MG63 (cell line): ENCODE results near the gene ADARB2. TPM values are rescaled to one million over a fixed set of nuclear protein-coding genes. Genes with fewer than 3 reads are reported as not detected.
A peak's percentile ranks its signal among the peaks of the same experiment; 100 is the strongest.
"Not testable (repeated sequence)": the region's sequence is repeated elsewhere in the genome, so short reads cannot be mapped to it uniquely, and the experiment has no call there.

ENCODE experiments used
- DNase-seq: peaks from one replicate; pipeline ENCODE4 v3.0.0-alpha.2; 2020
- H3K27me3 ChIP-seq: fragments of 250-450 bp; sonication (Bioruptor Pico); 2 replicates; pipeline ENCODE4 v1.5.1; 2020; ENCODE audit warnings: mild to moderate bottlenecking, moderate library complexity
- H3K36me3 ChIP-seq: fragments of 250-450 bp; sonication (Bioruptor Pico); 2 replicates; pipeline ENCODE4 v1.5.1; 2020; ENCODE audit warnings: mild to moderate bottlenecking, moderate library complexity
- H3K4me3 ChIP-seq: fragments of 250-450 bp; sonication (Bioruptor Pico); 2 replicates; pipeline ENCODE4 v1.5.1; 2020; ENCODE audit warnings: mild to moderate bottlenecking, moderate library complexity
- H3K9me3 ChIP-seq: fragments of 250-450 bp; sonication (Bioruptor Pico); 2 replicates; pipeline ENCODE4 v1.5.1; 2020; ENCODE audit warnings: mild to moderate bottlenecking, moderate library complexity
- total RNA-seq: library from RNA; depleted of rRNA; stranded (reverse); fragments of >200 nt; shearing (Covaris generic); gene quantifications from 2 replicates; pipeline ENCODE4 v1.2.3, GENCODE V29; 2014; ENCODE audit warnings: low replicate concordance

The ADARB2 gene
- total RNA-seq, 1 experiment from 2014 or later: not detected

- DNase-seq: no peak
- H3K36me3 ChIP-seq: no peaks in the 10 kb centered on the region
- H3K4me3 ChIP-seq: no peak overlapping the region
- H3K27me3 ChIP-seq: no peaks in the 10 kb centered on the region
- no peaks in the 10 kb centered on the region for H3K9me3 ChIP-seq
These were observed 466.8 kb downstream of the ADARB2 start for GRCh38 chr10:1270490-1270889.

DNA sequence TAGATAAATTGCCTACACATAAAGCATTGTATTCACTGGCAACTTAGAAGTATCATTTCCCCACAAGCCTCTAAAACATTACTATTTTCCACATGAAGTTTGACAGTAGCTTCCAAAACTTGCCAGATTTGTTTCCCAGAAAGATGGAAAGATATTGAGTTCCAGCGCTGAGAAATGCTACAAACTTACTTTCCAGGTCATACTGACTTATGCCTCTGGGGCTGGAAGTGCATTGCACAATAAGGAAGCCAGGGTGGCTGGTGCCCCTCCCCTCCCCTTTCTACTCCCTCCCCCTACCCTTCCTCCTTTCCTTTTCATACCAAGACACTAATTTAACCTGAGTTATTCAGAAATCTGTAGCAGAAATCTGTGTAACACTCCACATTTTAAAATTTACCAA, 468.5 kb downstream of the ADARB2 start:
- no peaks in the 10 kb centered on the region for H3K9me3 ChIP-seq
- no peak overlapping the region for H3K4me3 ChIP-seq
- no peaks in the 10 kb centered on the region for H3K36me3 ChIP-seq
- no peak for DNase-seq
- H3K27me3 ChIP-seq: no peaks in the 10 kb centered on the region

GRCh38 chr10:1267568-1267967, 469.8 kb downstream of the ADARB2 start:
- Histone ChIP-seq H3K4me3 (no peak overlapping the region), H3K27me3 (no peaks in the 10 kb centered on the region), H3K9me3 (no peaks in the 10 kb centered on the region), H3K36me3 (no peaks in the 10 kb centered on the region)
- no peak for DNase-seq

DNA sequence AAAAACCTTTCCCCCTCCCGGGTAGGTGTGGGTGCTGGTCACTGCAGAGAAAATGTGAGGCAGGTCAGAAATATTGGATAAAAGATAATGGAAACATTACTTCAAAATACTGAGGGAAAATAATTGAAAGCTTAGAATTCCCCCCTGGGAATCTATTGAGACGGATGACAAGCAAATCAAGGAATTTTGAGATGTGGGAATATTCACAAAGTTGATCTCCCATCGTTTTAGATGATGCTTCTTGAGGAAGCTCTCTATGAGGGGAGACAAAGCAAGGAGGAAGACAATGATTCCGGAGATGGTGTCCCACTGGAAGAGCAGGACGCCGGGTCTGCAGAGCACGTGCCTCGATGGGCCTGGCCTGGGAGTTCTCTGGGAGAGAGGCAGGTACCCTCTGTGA, 470.2 kb downstream of the ADARB2 start:
- Histone ChIP-seq H3K9me3 (no peaks in the 10 kb centered on the region), H3K4me3 (no peak overlapping the region)

DNA sequence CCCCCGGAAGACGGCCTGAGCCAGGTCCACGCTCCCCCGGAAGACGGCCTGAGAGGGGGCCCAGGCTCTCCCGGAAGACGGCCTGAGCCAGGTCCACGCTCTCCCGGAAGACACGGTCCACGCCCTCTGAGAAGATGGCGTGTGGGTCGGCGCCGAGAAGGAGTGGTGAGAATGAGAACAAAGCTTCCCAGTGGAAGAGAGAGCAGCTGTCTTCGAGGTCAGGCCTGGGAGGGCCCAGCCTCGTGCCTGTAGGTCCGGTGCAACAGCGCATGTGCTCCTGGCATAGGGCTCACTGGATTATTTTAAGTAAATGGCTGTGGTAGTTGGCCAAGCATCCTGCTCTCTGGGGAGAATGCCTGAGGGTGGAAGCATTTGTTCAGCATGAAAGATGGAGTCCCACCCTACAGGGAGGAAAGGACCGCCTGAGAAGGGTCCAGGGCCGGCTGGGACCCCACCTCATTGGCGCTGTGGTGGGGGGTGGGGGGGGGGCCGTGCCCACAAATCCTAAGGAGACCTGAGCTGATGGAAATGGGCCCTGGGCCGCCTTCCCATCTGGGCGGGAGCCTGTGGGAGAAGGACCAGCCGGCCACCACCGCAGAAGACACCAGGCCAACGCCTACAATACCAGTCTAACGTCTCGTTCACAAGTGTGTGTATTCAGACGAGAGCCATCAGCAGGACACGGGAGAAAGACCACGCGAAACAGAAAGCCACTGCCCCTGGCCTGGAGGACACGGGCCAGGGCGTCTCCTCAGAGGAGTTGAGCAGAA, 471.1 kb downstream of the ADARB2 start:
- Histone ChIP-seq H3K36me3 (no peaks in the 10 kb centered on the region), H3K9me3 (no peaks in the 10 kb centered on the region)
- no peak for DNase-seq

More for the DNA sequence above, 470.2 kb downstream of the ADARB2 start:
- no peaks in the 10 kb centered on the region for H3K36me3 ChIP-seq
- H3K27me3 ChIP-seq: no peaks in the 10 kb centered on the region
- DNase-seq: no peak

GRCh38 chr10:1264001-1264400, 473.3 kb downstream of the ADARB2 start:
- no peak for DNase-seq

More for the DNA sequence above, 471.1 kb downstream of the ADARB2 start:
- Histone ChIP-seq H3K27me3 (no peaks in the 10 kb centered on the region), H3K4me3 (no peak overlapping the region)

DNA sequence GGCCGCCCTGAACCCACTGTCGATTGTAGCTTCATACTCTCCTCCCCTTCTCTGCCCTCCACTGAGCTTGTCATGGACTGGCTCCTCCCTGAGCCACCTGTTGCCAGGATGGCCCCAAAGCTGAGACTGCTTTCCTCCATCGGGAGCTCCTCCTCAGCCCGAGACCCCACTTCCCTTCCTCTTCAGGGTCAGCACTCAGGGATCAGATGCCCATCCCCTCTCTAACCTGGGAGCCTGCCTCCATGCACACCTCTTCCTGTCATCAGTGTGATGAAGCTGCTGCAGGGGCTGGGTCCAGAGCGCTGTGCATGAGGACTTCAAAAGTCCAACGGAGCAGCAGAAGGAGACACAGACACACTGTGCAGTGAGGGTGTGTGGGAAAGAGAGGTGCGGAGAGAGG, 480.1 kb downstream of the ADARB2 start:
- H3K4me3 ChIP-seq: no peak overlapping the region
- H3K27me3 ChIP-seq: no peaks in the 10 kb centered on the region; the same call in 1 of the 2 replicates
- no peaks in the 10 kb centered on the region for H3K9me3 ChIP-seq
- no peak for DNase-seq
- H3K36me3 ChIP-seq: no peaks in the 10 kb centered on the region

More at GRCh38 chr10:1264001-1264400, 473.3 kb downstream of the ADARB2 start:
- Histone ChIP-seq H3K27me3 (no peaks in the 10 kb centered on the region), H3K36me3 (no peaks in the 10 kb centered on the region), H3K9me3 (no peaks in the 10 kb centered on the region), H3K4me3 (no peak overlapping the region)

- Histone ChIP-seq H3K36me3 (no peaks in the 10 kb centered on the region), H3K9me3 (no peaks in the 10 kb centered on the region), H3K4me3 (no peak overlapping the region), H3K27me3 (peaks cover under 1% of the 10 kb centered on the region; the same call in 1 of the 2 replicates)
- DNase-seq: no peak
These were observed 480.9 kb downstream of the ADARB2 start for GRCh38 chr10:1256432-1256725.

GRCh38 chr10:1255600-1256431, 481.5 kb downstream of the ADARB2 start:
- H3K36me3 ChIP-seq: no peaks in the 10 kb centered on the region
- no peak overlapping the region for H3K4me3 ChIP-seq
- no peak for DNase-seq

DNA sequence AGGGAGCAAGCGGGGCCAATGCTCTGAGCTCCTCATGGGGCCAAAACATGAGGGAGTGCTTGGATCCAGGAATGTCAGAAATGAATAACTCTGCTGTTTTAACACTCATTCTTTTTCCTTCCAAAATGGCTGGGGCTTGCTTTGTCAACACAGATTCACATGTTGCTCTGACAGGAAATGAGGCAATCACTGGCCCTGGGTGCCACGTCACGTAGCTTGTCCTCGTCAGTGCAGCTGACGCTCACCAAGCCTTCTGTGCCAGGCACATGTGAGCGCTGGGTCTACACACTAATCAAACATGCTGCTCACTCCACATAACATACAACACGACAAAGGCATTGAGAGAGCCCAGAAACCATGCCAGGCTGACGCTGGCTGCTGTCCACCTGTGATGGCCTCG, 482.2 kb downstream of the ADARB2 start:
- DNase-seq: peak; percentile 9
- no peak overlapping the region for H3K4me3 ChIP-seq
- H3K27me3 ChIP-seq: peaks cover 3% of the 10 kb centered on the region; the same call in 1 of the 2 replicates
- no peaks in the 10 kb centered on the region for H3K9me3 ChIP-seq
- H3K36me3 ChIP-seq: no peaks in the 10 kb centered on the region

More at GRCh38 chr10:1255600-1256431, 481.5 kb downstream of the ADARB2 start:
- H3K27me3 ChIP-seq: peaks cover 3% of the 10 kb centered on the region; the same call in 1 of the 2 replicates
- H3K9me3 ChIP-seq: no peaks in the 10 kb centered on the region

- no peak for DNase-seq
- no peaks in the 10 kb centered on the region for H3K9me3 ChIP-seq
- H3K27me3 ChIP-seq: peaks cover 3% of the 10 kb centered on the region; the same call in 1 of the 2 replicates
- no peak overlapping the region for H3K4me3 ChIP-seq
- no peaks in the 10 kb centered on the region for H3K36me3 ChIP-seq
These were observed 483.6 kb downstream of the ADARB2 start for GRCh38 chr10:1253523-1254353.

- no peaks in the 10 kb centered on the region for H3K36me3 ChIP-seq
These were observed 485.6 kb downstream of the ADARB2 start for GRCh38 chr10:1251769-1252168.

GRCh38 chr10:1249142-1249920, 488.0 kb downstream of the ADARB2 start:
- no peak overlapping the region for H3K4me3 ChIP-seq
- no peak for DNase-seq
- no peaks in the 10 kb centered on the region for H3K9me3 ChIP-seq
- H3K27me3 ChIP-seq: peaks cover 3% of the 10 kb centered on the region; the same call in 1 of the 2 replicates
- H3K36me3 ChIP-seq: no peaks in the 10 kb centered on the region

More at GRCh38 chr10:1251769-1252168, 485.6 kb downstream of the ADARB2 start:
- Histone ChIP-seq H3K9me3 (no peaks in the 10 kb centered on the region), H3K27me3 (peaks cover 3% of the 10 kb centered on the region; the same call in 1 of the 2 replicates), H3K4me3 (no peak overlapping the region)
- no peak for DNase-seq

DNA sequence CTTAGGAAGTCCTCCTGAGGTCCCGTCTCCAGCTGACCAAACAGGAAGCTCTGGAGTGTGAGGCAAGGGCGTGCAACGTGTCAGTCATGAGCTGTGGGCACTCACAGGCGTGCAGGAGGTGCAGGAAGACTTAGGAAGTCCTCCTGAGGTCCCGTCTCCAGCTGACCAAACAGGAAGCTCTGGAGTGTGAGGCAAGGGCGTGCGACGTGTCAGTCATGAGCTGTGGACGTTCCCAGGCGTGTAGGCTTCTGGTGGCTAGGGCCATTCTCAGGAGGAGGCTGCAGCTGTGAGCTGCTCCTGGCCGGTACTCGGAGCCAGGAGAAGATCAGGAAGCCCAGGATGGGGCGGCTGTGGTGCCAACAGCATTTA, 489.1 kb downstream of the ADARB2 start:
- DNase-seq, H3K9me3 ChIP-seq, H3K4me3 ChIP-seq, H3K36me3 ChIP-seq, H3K27me3 ChIP-seq: not testable (repeated sequence)

GRCh38 chr10:1247598-1248261, 489.6 kb downstream of the ADARB2 start:
- Histone ChIP-seq H3K9me3 (no peaks in the 10 kb centered on the region), H3K36me3 (no peaks in the 10 kb centered on the region), H3K4me3 (no peak overlapping the region), H3K27me3 (peaks cover 3% of the 10 kb centered on the region; the same call in 1 of the 2 replicates)
- DNase-seq: no peak

GRCh38 chr10:1244493-1244892, 492.8 kb downstream of the ADARB2 start:
- no peaks in the 10 kb centered on the region for H3K9me3 ChIP-seq
- no peak for DNase-seq
- no peaks in the 10 kb centered on the region for H3K27me3 ChIP-seq
- no peak overlapping the region for H3K4me3 ChIP-seq
- H3K36me3 ChIP-seq: no peaks in the 10 kb centered on the region
